Prostate gland (tissue), 2 donors: ENCODE measurements around the gene S1PR1.

Experiments used
- POLR2A ChIP-seq: fragments of 450-650 bp; IDR thresholded peaks from one replicate; pipeline ENCODE4 v1.6.1; 2016; ENCODE audit warnings: antibody characterized with exemption, mild to moderate bottlenecking
- TF ChIP-seq, protein P1 (sequence below), 4 experiments: fragments of 200-600 bp in 2 of 4; fragments of 450-650 bp in 2 of 4; sonication (generic) in 2 of 4; IDR thresholded peaks; 1 replicate in 3 of 4; 2 replicates in 1 of 4; pipeline ENCODE4 v1.5.1; 2016 to 2019; ENCODE audit warnings: antibody characterized with exemption in 4 of 4, mild to moderate bottlenecking in 2 of 4, moderate library complexity in 2 of 4

DNA sequence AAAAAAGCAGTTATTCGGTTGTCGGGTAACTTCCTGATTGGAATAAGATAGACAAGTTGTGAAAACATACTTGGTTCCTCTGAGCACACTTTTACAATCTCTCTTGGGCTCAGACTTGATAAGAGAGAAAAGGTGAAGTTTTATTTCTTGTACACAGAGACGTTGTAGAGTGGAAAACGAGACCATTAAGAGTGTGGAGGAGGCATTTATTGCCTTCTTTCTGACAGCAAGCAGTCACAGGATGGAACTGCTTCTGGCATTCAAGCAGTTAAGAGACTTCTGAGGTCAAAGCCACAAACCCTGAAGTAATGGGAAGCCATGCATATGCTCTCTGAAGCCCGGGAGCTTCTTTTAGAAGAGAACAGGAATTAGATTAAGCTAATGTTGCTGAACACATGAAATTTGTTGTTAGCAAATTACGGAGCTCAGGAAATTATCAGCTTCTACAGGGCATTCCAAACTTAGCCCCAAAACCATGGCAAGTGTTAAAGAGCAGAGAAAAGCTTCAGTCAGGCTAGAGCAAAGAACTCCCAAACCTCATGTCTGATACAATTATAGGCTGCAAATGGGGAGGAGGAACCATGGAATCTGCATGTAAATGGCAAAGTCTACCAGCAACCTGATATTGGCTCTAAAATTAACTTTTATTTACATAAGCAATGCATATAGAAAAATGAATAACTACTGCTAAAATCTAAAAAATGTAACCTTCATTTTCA lies 26.0 kb downstream of the S1PR1 start:
- no peak for TF ChIP-seq POLR2A
- TF ChIP-seq, protein P1, sequence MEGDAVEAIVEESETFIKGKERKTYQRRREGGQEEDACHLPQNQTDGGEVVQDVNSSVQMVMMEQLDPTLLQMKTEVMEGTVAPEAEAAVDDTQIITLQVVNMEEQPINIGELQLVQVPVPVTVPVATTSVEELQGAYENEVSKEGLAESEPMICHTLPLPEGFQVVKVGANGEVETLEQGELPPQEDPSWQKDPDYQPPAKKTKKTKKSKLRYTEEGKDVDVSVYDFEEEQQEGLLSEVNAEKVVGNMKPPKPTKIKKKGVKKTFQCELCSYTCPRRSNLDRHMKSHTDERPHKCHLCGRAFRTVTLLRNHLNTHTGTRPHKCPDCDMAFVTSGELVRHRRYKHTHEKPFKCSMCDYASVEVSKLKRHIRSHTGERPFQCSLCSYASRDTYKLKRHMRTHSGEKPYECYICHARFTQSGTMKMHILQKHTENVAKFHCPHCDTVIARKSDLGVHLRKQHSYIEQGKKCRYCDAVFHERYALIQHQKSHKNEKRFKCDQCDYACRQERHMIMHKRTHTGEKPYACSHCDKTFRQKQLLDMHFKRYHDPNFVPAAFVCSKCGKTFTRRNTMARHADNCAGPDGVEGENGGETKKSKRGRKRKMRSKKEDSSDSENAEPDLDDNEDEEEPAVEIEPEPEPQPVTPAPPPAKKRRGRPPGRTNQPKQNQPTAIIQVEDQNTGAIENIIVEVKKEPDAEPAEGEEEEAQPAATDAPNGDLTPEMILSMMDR (IDR thresholded peaks at IDR 0.05): no peak
